Activated T-cell treated with anti-CD3 and anti-CD28 coated beads, Interleukin-2, amount 50 U/mL, for 72 hours (primary cell): ENCODE results near the gene GPSM1. TPM values are rescaled to one million over a fixed set of nuclear protein-coding genes. Genes with fewer than 3 reads are reported as not detected.
"Not testable (repeated sequence)": the region's sequence is repeated elsewhere in the genome, so short reads cannot be mapped to it uniquely, and the experiment has no call there.

ENCODE experiments used
- ATAC-seq, 2 donors: fragments of 150-1000 bp; cut with Tn5 transposase; replicated peaks in 1 of 2; 2 replicates each; pipeline ENCODE4 v1.10.0; 2021; ENCODE audit warnings: moderate library complexity in 2 of 2, mild to moderate bottlenecking in 1 of 2
- DNase-seq, 2 donors: peaks; one replicate each; pipeline ENCODE4 v3.0.0; 2021 to 2022; ENCODE audit warnings: mixed read lengths in 1 of 2
- H3K27ac Mint-ChIP-seq: one replicate; pipeline ENCODE4 v1.8.0; 2022; ENCODE audit warnings: mild to moderate bottlenecking, moderate library complexity, mixed read lengths
- H3K27me3 Mint-ChIP-seq: one replicate; pipeline ENCODE4 v1.8.0; 2022; ENCODE audit warnings: low read depth, mixed read lengths
- H3K36me3 Mint-ChIP-seq, 2 donors: one replicate each; pipeline ENCODE4 v1.8.0; 2022; ENCODE audit warnings: mixed read lengths in 2 of 2, mild to moderate bottlenecking in 1 of 2; ENCODE audit not compliant: insufficient read depth in 2 of 2
- H3K4me1 Mint-ChIP-seq: one replicate; pipeline ENCODE4 v1.8.0; 2022; ENCODE audit warnings: low read depth, mixed read lengths
- H3K4me3 Mint-ChIP-seq, 2 donors: one replicate each; pipeline ENCODE4 v1.8.0; 2022; ENCODE audit warnings: mild to moderate bottlenecking in 2 of 2, mixed read lengths in 2 of 2, moderate library complexity in 2 of 2
- H3K9me3 Mint-ChIP-seq, 2 donors: one replicate each; pipeline ENCODE4 v1.8.0; 2022; ENCODE audit warnings: mixed read lengths in 2 of 2
- total RNA-seq, 2 donors: library from RNA; stranded (reverse); gene quantifications; one replicate each; pipeline ENCODE4 v1.2.3, GENCODE V29; 2022

The GPSM1 gene
- total RNA-seq, 2 donors from 2014 or later = 11.6 to 12.3 TPM

- ATAC-seq (no peak), DNase-seq (no peak)
- H3K36me3 Mint-ChIP-seq = no peaks in the 10 kb centered on the region
- no peaks in the 10 kb centered on the region for H3K9me3 Mint-ChIP-seq
- H3K27ac Mint-ChIP-seq = no peak overlapping the region
- no peak overlapping the region for H3K4me3 Mint-ChIP-seq
- no peaks in the 10 kb centered on the region for H3K27me3 Mint-ChIP-seq
- H3K4me1 Mint-ChIP-seq = no peaks in the 10 kb centered on the region
Measured at GRCh38 chr9:136346927-136347465, 19.7 kb downstream of the GPSM1 start.

- Mint-ChIP-seq H3K9me3 (no peaks in the 10 kb centered on the region), H3K4me1 (no peaks in the 10 kb centered on the region), H3K27me3 (no peaks in the 10 kb centered on the region), H3K27ac (no peak overlapping the region), H3K4me3 (no peak overlapping the region), H3K36me3 (no peaks in the 10 kb centered on the region)
- ATAC-seq = no peak
- DNase-seq = no peak
Measured at GRCh38 chr9:136347472-136348256, 20.3 kb downstream of the GPSM1 start.

GRCh38 chr9:136348691-136349090, 21.4 kb downstream of the GPSM1 start:
- ATAC-seq (no peak), DNase-seq (no peak)
- no peak overlapping the region for H3K27ac Mint-ChIP-seq
- no peaks in the 10 kb centered on the region for H3K27me3 Mint-ChIP-seq
- no peak overlapping the region for H3K4me3 Mint-ChIP-seq
- no peaks in the 10 kb centered on the region for H3K9me3 Mint-ChIP-seq
- H3K36me3 Mint-ChIP-seq = no peaks in the 10 kb centered on the region
- no peaks in the 10 kb centered on the region for H3K4me1 Mint-ChIP-seq

- Mint-ChIP-seq H3K36me3 (no peaks in the 10 kb centered on the region), H3K4me1 (no peaks in the 10 kb centered on the region), H3K4me3 (no peak overlapping the region), H3K27ac (no peak overlapping the region), H3K9me3 (no peaks in the 10 kb centered on the region), H3K27me3 (no peaks in the 10 kb centered on the region)
- ATAC-seq = no peak
- no peak for DNase-seq
Measured at GRCh38 chr9:136349546-136349945, 22.2 kb downstream of the GPSM1 start.

GRCh38 chr9:136351252-136351800, 24.0 kb downstream of the GPSM1 start:
- Mint-ChIP-seq H3K4me3 (no peak overlapping the region), H3K4me1 (no peaks in the 10 kb centered on the region), H3K36me3 (no peaks in the 10 kb centered on the region), H3K27me3 (no peaks in the 10 kb centered on the region), H3K27ac (no peak overlapping the region), H3K9me3 (no peaks in the 10 kb centered on the region)
- ATAC-seq (no peak), DNase-seq (no peak)

- DNase-seq, H3K36me3 Mint-ChIP-seq, H3K27ac Mint-ChIP-seq, H3K4me3 Mint-ChIP-seq, ATAC-seq, H3K27me3 Mint-ChIP-seq, H3K9me3 Mint-ChIP-seq, H3K4me1 Mint-ChIP-seq: not testable (repeated sequence)
Measured at GRCh38 chr9:136351868-136352267, 24.5 kb downstream of the GPSM1 start.

GRCh38 chr9:136352682-136353081, 25.3 kb downstream of the GPSM1 start:
- no peak overlapping the region for H3K4me3 Mint-ChIP-seq
- H3K4me1 Mint-ChIP-seq = no peaks in the 10 kb centered on the region
- ATAC-seq (no peak), DNase-seq (no peak)
- H3K36me3 Mint-ChIP-seq = no peaks in the 10 kb centered on the region
- H3K9me3 Mint-ChIP-seq = no peaks in the 10 kb centered on the region
- no peaks in the 10 kb centered on the region for H3K27me3 Mint-ChIP-seq
- no peak overlapping the region for H3K27ac Mint-ChIP-seq

GRCh38 chr9:136353088-136353487, 25.7 kb downstream of the GPSM1 start:
- no peak for ATAC-seq
- Mint-ChIP-seq H3K9me3 (no peaks in the 10 kb centered on the region), H3K27ac (no peak overlapping the region), H3K4me3 (no peak overlapping the region), H3K4me1 (no peaks in the 10 kb centered on the region), H3K36me3 (no peaks in the 10 kb centered on the region), H3K27me3 (no peaks in the 10 kb centered on the region)
- no peak for DNase-seq

GRCh38 chr9:136353757-136354488, 26.6 kb downstream of the GPSM1 start:
- Mint-ChIP-seq H3K9me3 (no peaks in the 10 kb centered on the region), H3K4me1 (no peaks in the 10 kb centered on the region), H3K27me3 (no peaks in the 10 kb centered on the region), H3K27ac (no peak overlapping the region), H3K4me3 (no peak overlapping the region), H3K36me3 (no peaks in the 10 kb centered on the region)
- DNase-seq (no peak), ATAC-seq (no peak)

- DNase-seq (no peak), ATAC-seq (peak in 1 of 2 donors; percentile 6)
- Mint-ChIP-seq H3K27me3 (no peaks in the 10 kb centered on the region), H3K36me3 (no peaks in the 10 kb centered on the region), H3K27ac (no peak overlapping the region), H3K9me3 (no peaks in the 10 kb centered on the region), H3K4me1 (no peaks in the 10 kb centered on the region), H3K4me3 (no peak overlapping the region)
Measured at GRCh38 chr9:136354592-136355085, 27.3 kb downstream of the GPSM1 start.

- Mint-ChIP-seq H3K4me3 (no peak overlapping the region), H3K9me3 (no peaks in the 10 kb centered on the region), H3K4me1 (no peaks in the 10 kb centered on the region), H3K27ac (no peak overlapping the region), H3K36me3 (no peaks in the 10 kb centered on the region), H3K27me3 (no peaks in the 10 kb centered on the region)
- DNase-seq (no peak), ATAC-seq (no peak)
Measured at GRCh38 chr9:136355616-136356557, 28.5 kb downstream of the GPSM1 start.

GRCh38 chr9:136357202-136357725, 29.9 kb downstream of the GPSM1 start:
- no peak for ATAC-seq
- Mint-ChIP-seq H3K27me3 (no peaks in the 10 kb centered on the region), H3K4me3 (no peak overlapping the region), H3K27ac (no peak overlapping the region), H3K36me3 (no peaks in the 10 kb centered on the region), H3K4me1 (no peaks in the 10 kb centered on the region), H3K9me3 (no peaks in the 10 kb centered on the region)
- no peak for DNase-seq
